Nephron progenitor cell (in vitro differentiated cells): Measurements from ENCODE around the gene KCTD7.
A peak's percentile ranks its signal among the peaks of the same experiment; 100 is the strongest.
"Not testable (repeated sequence)": the region's sequence is repeated elsewhere in the genome, so short reads cannot be mapped to it uniquely, and the experiment has no call there.

Experiments
- DNase-seq: peaks from one replicate; pipeline ENCODE4 v3.0.0; 2021
- H3K27ac Mint-ChIP-seq: 2 replicates; pipeline ENCODE4 v1.8.0; 2021; ENCODE audit warnings: mild to moderate bottlenecking, moderate library complexity, mixed read lengths
- H3K27me3 Mint-ChIP-seq: 2 replicates; pipeline ENCODE4 v1.8.0; 2021; ENCODE audit warnings: mild to moderate bottlenecking, low read depth, mixed read lengths; ENCODE audit not compliant: poor library complexity
- H3K36me3 Mint-ChIP-seq: 2 replicates; pipeline ENCODE4 v1.8.0; 2021; ENCODE audit warnings: low read depth, mixed read lengths
- H3K4me1 Mint-ChIP-seq: 2 replicates; pipeline ENCODE4 v1.8.0; 2021; ENCODE audit warnings: mixed read lengths
- H3K4me3 Mint-ChIP-seq: 2 replicates; pipeline ENCODE4 v1.8.0; 2021; ENCODE audit warnings: mild to moderate bottlenecking, moderate library complexity, mixed read lengths
- H3K9me3 Mint-ChIP-seq: 2 replicates; pipeline ENCODE4 v1.8.0; 2021; ENCODE audit warnings: mild to moderate bottlenecking, moderate library complexity, mixed read lengths
- CTCF ChIP-seq: fragments of 200-600 bp; sonication (generic); IDR thresholded peaks from 2 replicates; pipeline ENCODE4 v1.5.0; 2021; ENCODE audit warnings: antibody characterized with exemption

KCTD7 gene

GRCh38 chr7:66591799-66592596 is 36.7 kb upstream of the KCTD7 start:
- TF ChIP-seq CTCF = no peak
- peaks cover 31% of the 10 kb centered on the region for H3K4me1 Mint-ChIP-seq
- peaks cover 15% of the 10 kb centered on the region for H3K36me3 Mint-ChIP-seq
- peak overlapping the region; percentile 92 for H3K4me3 Mint-ChIP-seq
- H3K9me3 Mint-ChIP-seq = peaks cover 27% of the 10 kb centered on the region
- peaks cover 3% of the 10 kb centered on the region for H3K27me3 Mint-ChIP-seq
- DNase-seq = peak; percentile 83
- H3K27ac Mint-ChIP-seq = peak overlapping the region; percentile 98

- H3K27me3 Mint-ChIP-seq, DNase-seq: not testable (repeated sequence)
- H3K4me3 Mint-ChIP-seq = peak overlapping the region; percentile 92
- peaks cover 27% of the 10 kb centered on the region for H3K9me3 Mint-ChIP-seq
- peaks cover 15% of the 10 kb centered on the region for H3K36me3 Mint-ChIP-seq
- H3K4me1 Mint-ChIP-seq = peaks cover 31% of the 10 kb centered on the region
- peak overlapping the region; percentile 98 for H3K27ac Mint-ChIP-seq
Observed at GRCh38 chr7:66592597-66593146, 36.0 kb upstream of the KCTD7 start.

GRCh38 chr7:66594082-66594481 is 34.6 kb upstream of the KCTD7 start:
- H3K27me3 Mint-ChIP-seq, H3K36me3 Mint-ChIP-seq, H3K27ac Mint-ChIP-seq, H3K4me3 Mint-ChIP-seq, DNase-seq: not testable (repeated sequence)
- Mint-ChIP-seq H3K4me1 (peaks cover 25% of the 10 kb centered on the region), H3K9me3 (peaks cover 27% of the 10 kb centered on the region)

GRCh38 chr7:66597461-66597860 is 31.2 kb upstream of the KCTD7 start:
- Mint-ChIP-seq H3K4me1 (peaks cover 6% of the 10 kb centered on the region), H3K36me3 (peaks cover 5% of the 10 kb centered on the region), H3K27ac (no peak overlapping the region), H3K27me3 (peaks cover 7% of the 10 kb centered on the region), H3K4me3 (no peak overlapping the region), H3K9me3 (peaks cover 27% of the 10 kb centered on the region)
- no peak for TF ChIP-seq CTCF
- DNase-seq = no peak

GRCh38 chr7:66602159-66602558 is 26.5 kb upstream of the KCTD7 start:
- H3K4me3 Mint-ChIP-seq = no peak overlapping the region
- no peak overlapping the region for H3K27ac Mint-ChIP-seq
- H3K4me1 Mint-ChIP-seq = no peaks in the 10 kb centered on the region
- no peaks in the 10 kb centered on the region for H3K9me3 Mint-ChIP-seq
- TF ChIP-seq CTCF = no peak
- no peaks in the 10 kb centered on the region for H3K36me3 Mint-ChIP-seq
- H3K27me3 Mint-ChIP-seq = peaks cover 4% of the 10 kb centered on the region
- no peak for DNase-seq

GRCh38 chr7:66604198-66604597 is 24.5 kb upstream of the KCTD7 start:
- H3K27me3 Mint-ChIP-seq = peaks cover 5% of the 10 kb centered on the region
- no peak for TF ChIP-seq CTCF
- no peaks in the 10 kb centered on the region for H3K9me3 Mint-ChIP-seq
- DNase-seq = no peak
- H3K27ac Mint-ChIP-seq = no peak overlapping the region
- no peak overlapping the region for H3K4me3 Mint-ChIP-seq
- H3K36me3 Mint-ChIP-seq = no peaks in the 10 kb centered on the region
- H3K4me1 Mint-ChIP-seq = no peaks in the 10 kb centered on the region

GRCh38 chr7:66606540-66607291 is 22.0 kb upstream of the KCTD7 start:
- H3K36me3 Mint-ChIP-seq, H3K27me3 Mint-ChIP-seq, H3K27ac Mint-ChIP-seq, DNase-seq, H3K9me3 Mint-ChIP-seq, H3K4me3 Mint-ChIP-seq, H3K4me1 Mint-ChIP-seq: not testable (repeated sequence)
